ENCODE measurements around the gene NPIPA1. TPM values are rescaled to one million over a fixed set of nuclear protein-coding genes. Genes with fewer than 3 reads are reported as not detected.
"Not testable (repeated sequence)": the region's sequence is repeated elsewhere in the genome, so short reads cannot be mapped to it uniquely, and the experiment has no call there.

Gene NPIPA1
- polyA plus RNA-seq, 6 donors from 2014 or later: 0.73 to 3.9 (median 1.3) TPM; not detected in 1

GRCh38 chr16:14957576-14958322, 20.5 kb downstream of the NPIPA1 start:
- Mint-ChIP-seq H3K4me1 (no peaks in the 10 kb centered on the region), H3K9me3 (peaks cover 0 to 3% (median 0%) of the 10 kb centered on the region in 7 donors), H3K27me3 (peaks cover 7 to 13% (median 12%) of the 10 kb centered on the region in 3 donors), H3K4me3 (no peak overlapping the region), H3K36me3 (peaks cover 0 to under 1% of the 10 kb centered on the region in 2 donors), H3K27ac (peak overlapping the region in 1 of 6 donors; percentile 82)
- DNase-seq: no peak
- no peak for ATAC-seq (ENCODE audit: low read depth in 2 of 2)

- H3K4me1 Mint-ChIP-seq: no peaks in the 10 kb centered on the region
- peak overlapping the region in 2 of 6 donors; percentile 1 to 18 for H3K27ac Mint-ChIP-seq
- DNase-seq (no peak), ATAC-seq (ENCODE audit: low read depth in 2 of 2) (no peak)
- H3K27me3 Mint-ChIP-seq: peaks cover 11 to 18% (median 15%) of the 10 kb centered on the region in 3 donors
- H3K36me3 Mint-ChIP-seq: peaks cover 0 to 5% of the 10 kb centered on the region in 2 donors
- peaks cover 0 to 8% (median 2%) of the 10 kb centered on the region in 7 donors for H3K9me3 Mint-ChIP-seq
- H3K4me3 Mint-ChIP-seq: no peak overlapping the region
Measured at GRCh38 chr16:14958323-14958600, 21.0 kb downstream of the NPIPA1 start.

GRCh38 chr16:14958970-14959369, 21.7 kb downstream of the NPIPA1 start:
- H3K9me3 Mint-ChIP-seq: peaks cover 0 to 13% (median 7%) of the 10 kb centered on the region in 7 donors
- DNase-seq (no peak), ATAC-seq (ENCODE audit: low read depth in 2 of 2) (no peak)
- H3K36me3 Mint-ChIP-seq: peaks cover 4 to 9% of the 10 kb centered on the region in 2 donors
- no peak overlapping the region for H3K4me3 Mint-ChIP-seq
- peaks cover 15 to 22% (median 15%) of the 10 kb centered on the region in 3 donors for H3K27me3 Mint-ChIP-seq
- H3K27ac Mint-ChIP-seq: peak overlapping the region in 1 of 6 donors; percentile 7
- no peaks in the 10 kb centered on the region for H3K4me1 Mint-ChIP-seq

GRCh38 chr16:14961405-14962186, 24.4 kb downstream of the NPIPA1 start:
- ATAC-seq (ENCODE audit: low read depth in 2 of 2) (no peak), DNase-seq (no peak)
- Mint-ChIP-seq H3K36me3 (peaks cover 4 to 9% of the 10 kb centered on the region in 2 donors), H3K27ac (no peak overlapping the region), H3K9me3 (peaks cover 0 to 13% (median 7%) of the 10 kb centered on the region in 7 donors), H3K4me3 (peak overlapping the region in 1 of 8 donors; percentile 34), H3K27me3 (peaks cover 15 to 22% (median 22%) of the 10 kb centered on the region in 3 donors), H3K4me1 (no peaks in the 10 kb centered on the region)

GRCh38 chr16:14963281-14964173, 26.3 kb downstream of the NPIPA1 start:
- Mint-ChIP-seq H3K4me1 (no peaks in the 10 kb centered on the region), H3K4me3 (no peak overlapping the region)
- DNase-seq: no peak

GRCh38 chr16:14965328-14965727, 28.1 kb downstream of the NPIPA1 start:
- ATAC-seq (ENCODE audit: low read depth in 2 of 2) (no peak), DNase-seq (no peak)
- H3K4me3 Mint-ChIP-seq: no peak overlapping the region
- H3K4me1 Mint-ChIP-seq: no peaks in the 10 kb centered on the region
- H3K27me3 Mint-ChIP-seq: peaks cover 11 to 22% (median 22%) of the 10 kb centered on the region in 3 donors
- H3K36me3 Mint-ChIP-seq: peaks cover 4 to 9% of the 10 kb centered on the region in 2 donors
- no peak overlapping the region for H3K27ac Mint-ChIP-seq
- peaks cover 0 to 13% (median 7%) of the 10 kb centered on the region in 7 donors for H3K9me3 Mint-ChIP-seq

More at GRCh38 chr16:14963281-14964173, 26.3 kb downstream of the NPIPA1 start:
- peaks cover 4 to 9% of the 10 kb centered on the region in 2 donors for H3K36me3 Mint-ChIP-seq
- peaks cover 15 to 22% (median 22%) of the 10 kb centered on the region in 3 donors for H3K27me3 Mint-ChIP-seq
- ATAC-seq (ENCODE audit: low read depth in 2 of 2): no peak
- no peak overlapping the region for H3K27ac Mint-ChIP-seq
- peaks cover 0 to 13% (median 7%) of the 10 kb centered on the region in 7 donors for H3K9me3 Mint-ChIP-seq

- H3K27me3 Mint-ChIP-seq; H3K4me1 Mint-ChIP-seq; H3K36me3 Mint-ChIP-seq; ATAC-seq (ENCODE audit: low read depth in 2 of 2); H3K9me3 Mint-ChIP-seq; H3K4me3 Mint-ChIP-seq; DNase-seq: not testable (repeated sequence)
- H3K27ac Mint-ChIP-seq: peak overlapping the region in 1 of 6 donors; percentile 34
Measured at GRCh38 chr16:14969795-14970194, 32.6 kb downstream of the NPIPA1 start.

- Mint-ChIP-seq H3K4me3 (peak overlapping the region in 3 of 8 donors; percentile 15 to 52 (median 52)), H3K4me1 (peaks cover 9 to 17% (median 12%) of the 10 kb centered on the region in 3 donors)
Measured at GRCh38 chr16:14971621-14972228, 34.5 kb downstream of the NPIPA1 start.

GRCh38 chr16:14973785-14974322, 36.6 kb downstream of the NPIPA1 start:
- not testable (repeated sequence) for ATAC-seq (ENCODE audit: low read depth in 2 of 2)

More at GRCh38 chr16:14971621-14972228, 34.5 kb downstream of the NPIPA1 start:
- H3K27ac Mint-ChIP-seq: peak overlapping the region in 1 of 6 donors; percentile 26
- H3K36me3 Mint-ChIP-seq; H3K9me3 Mint-ChIP-seq; ATAC-seq (ENCODE audit: low read depth in 2 of 2); H3K27me3 Mint-ChIP-seq; DNase-seq: not testable (repeated sequence)

GRCh38 chr16:14974331-14974655, 37.0 kb downstream of the NPIPA1 start:
- H3K4me1 Mint-ChIP-seq: peaks cover 13 to 31% (median 25%) of the 10 kb centered on the region in 3 donors
- not testable (repeated sequence) for ATAC-seq (ENCODE audit: low read depth in 2 of 2); H3K9me3 Mint-ChIP-seq; DNase-seq; H3K27me3 Mint-ChIP-seq; H3K36me3 Mint-ChIP-seq
- peak overlapping the region; percentile 90 to 98 (median 96) for H3K27ac Mint-ChIP-seq
- H3K4me3 Mint-ChIP-seq: peak overlapping the region; percentile 85 to 97 (median 95)

More at GRCh38 chr16:14973785-14974322, 36.6 kb downstream of the NPIPA1 start:
- peaks cover 13 to 27% (median 24%) of the 10 kb centered on the region in 3 donors for H3K4me1 Mint-ChIP-seq
- not testable (repeated sequence) for DNase-seq, H3K36me3 Mint-ChIP-seq, H3K9me3 Mint-ChIP-seq, H3K27me3 Mint-ChIP-seq
- peak overlapping the region; percentile 38 to 97 (median 75) for H3K4me3 Mint-ChIP-seq
- H3K27ac Mint-ChIP-seq: peak overlapping the region in 2 of 6 donors; percentile 44 to 91

GRCh38 chr16:14974656-14975417, 37.6 kb downstream of the NPIPA1 start, which contains the start of gene PDXDC1:
PDXDC1 (plus strand) TSS chr16:14975026; CDS start chr16:14975200, 174 bp downstream.
- not testable (repeated sequence) for H3K36me3 Mint-ChIP-seq, H3K27me3 Mint-ChIP-seq

More at GRCh38 chr16:14974656-14975417, 37.6 kb downstream of the NPIPA1 start, which contains the start of gene PDXDC1:
- H3K4me1 Mint-ChIP-seq: peaks cover 13 to 33% (median 25%) of the 10 kb centered on the region in 3 donors
- not testable (repeated sequence) for H3K9me3 Mint-ChIP-seq
- peak within 1 kb of the TSS; percentile 90 to 98 (median 97) for H3K27ac Mint-ChIP-seq
- DNase-seq: peak; percentile 96
- H3K4me3 Mint-ChIP-seq: peak within 1 kb of the TSS; percentile 85 to 97 (median 95)
- peak; percentile 89 to 91 for ATAC-seq (ENCODE audit: low read depth in 2 of 2)

Measured in naive B cell (primary cell).